ENCODE results near the gene HLTF. TPM values are rescaled to one million over a fixed set of nuclear protein-coding genes. Genes with fewer than 3 reads are reported as not detected.

HLTF gene
- 10 to 100 TPM; 14.1 to 26.2 (median 19.0) TPM for total RNA-seq

GRCh38 chr3:149086232-149086988 is at the start of gene HLTF:
Gene HLTF (minus strand): TSS chr3:149086533. CDS start chr3:149086336, 197 bp downstream.
- 10 to 13% methylated on average over 40 to 49 of the region's 57 CpGs for WGBS, 2 donors
- Histone ChIP-seq H3K4me3 (peak within 1 kb of the TSS; percentile 73 to 90 (median 84)), H3K27ac (peak within 1 kb of the TSS in 3 of 4 donors; percentile 43 to 80 (median 61)), H3K4me1 (peaks cover 4 to 19% (median 6%) of the 10 kb centered on the region in 4 donors), H3K9me3 (no peaks in the 10 kb centered on the region), H3K27me3 (no peaks in the 10 kb centered on the region), H3K36me3 (no peaks in the 10 kb centered on the region)
- peak in 3 of 4 donors; percentile 22 to 66 (median 26) for TF ChIP-seq POLR2A (IDR thresholded peaks at IDR 0.05)
- TF ChIP-seq POLR2AphosphoS5 (IDR thresholded peaks at IDR 0.05), result peak in 1 of 2 donors; percentile 66
- no peak for TF ChIP-seq CTCF (IDR thresholded peaks at IDR 0.05)
- ATAC-seq (ENCODE audit: low FRiP score in 2 of 2) (peak; percentile 99 to 100), DNase-seq (peak; percentile 95 to 96)

- no peaks in the 10 kb centered on the region for H3K36me3 ChIP-seq
- no peaks in the 10 kb centered on the region for H3K27me3 ChIP-seq
- no peak for DNase-seq
- H3K4me3 ChIP-seq, result no peak overlapping the region
- no peak overlapping the region for H3K27ac ChIP-seq
- no peak for ATAC-seq (ENCODE audit: low FRiP score in 2 of 2)
- H3K9me3 ChIP-seq, result no peaks in the 10 kb centered on the region
- H3K4me1 ChIP-seq, result peaks cover 16 to 38% (median 22%) of the 10 kb centered on the region in 4 donors
- TF ChIP-seq POLR2A (IDR thresholded peaks at IDR 0.05), result no peak
- no peak for TF ChIP-seq EP300 (IDR thresholded peaks at IDR 0.05)
- TF ChIP-seq CTCF (IDR thresholded peaks at IDR 0.05), result no peak
- WGBS, 2 donors, result 47 to 55% methylated on average over 3 of the region's 3 CpGs
Measured at GRCh38 chr3:149134575-149134974, 48.2 kb upstream of the HLTF start.

- TF ChIP-seq POLR2A (IDR thresholded peaks at IDR 0.05) (no peak), CTCF (IDR thresholded peaks at IDR 0.05) (no peak), POLR2AphosphoS5 (IDR thresholded peaks at IDR 0.05) (no peak), EP300 (IDR thresholded peaks at IDR 0.05) (no peak)
- H3K36me3 ChIP-seq, result no peaks in the 10 kb centered on the region
- H3K4me3 ChIP-seq, result peak overlapping the region in 1 of 4 donors; percentile 86
- H3K4me1 ChIP-seq, result peaks cover 21 to 44% (median 28%) of the 10 kb centered on the region in 4 donors
- WGBS, 2 donors, result 35 to 40% methylated on average over 4 of the region's 4 CpGs
- H3K9me3 ChIP-seq, result no peaks in the 10 kb centered on the region
- ATAC-seq (ENCODE audit: low FRiP score in 2 of 2), result no peak
- H3K27ac ChIP-seq, result peak overlapping the region in 3 of 4 donors; percentile 50 to 95 (median 74)
- H3K27me3 ChIP-seq, result no peaks in the 10 kb centered on the region
- no peak for DNase-seq
Measured at GRCh38 chr3:149131589-149131988, 45.3 kb upstream of the HLTF start.

GRCh38 chr3:149129326-149130205 is 43.2 kb upstream of the HLTF start, which contains the start of gene HPS3:
Gene HPS3 (plus strand): TSS chr3:149129638. CDS start chr3:149129724, 86 bp downstream.
- no peaks in the 10 kb centered on the region for H3K9me3 ChIP-seq
- H3K27ac ChIP-seq, result peak within 1 kb of the TSS; percentile 74 to 95 (median 90)
- peak within 1 kb of the TSS; percentile 39 to 95 (median 90) for H3K4me3 ChIP-seq
- TF ChIP-seq POLR2AphosphoS5 (IDR thresholded peaks at IDR 0.05), result peak; percentile 86 to 98
- peak in 3 of 4 donors; percentile 91 to 98 (median 98) for TF ChIP-seq POLR2A (IDR thresholded peaks at IDR 0.05)
- TF ChIP-seq CTCF (IDR thresholded peaks at IDR 0.05), result peak in 4 of 6 experiments; percentile 19 to 45 (median 39)
- TF ChIP-seq EP300 (IDR thresholded peaks at IDR 0.05), result peak in 1 of 4 donors; percentile 69
- 0 to 1% methylated on average over 23 to 48 of the region's 84 CpGs for WGBS, 2 donors
- DNase-seq, result peak; percentile 97 to 99
- peak; percentile 96 to 99 for ATAC-seq (ENCODE audit: low FRiP score in 2 of 2)
- peaks cover 21 to 43% (median 28%) of the 10 kb centered on the region in 4 donors for H3K4me1 ChIP-seq
- no peaks in the 10 kb centered on the region for H3K36me3 ChIP-seq
- H3K27me3 ChIP-seq, result no peaks in the 10 kb centered on the region
